Measurements from ENCODE around the gene TSPAN18. TPM values are rescaled to one million over a fixed set of nuclear protein-coding genes. Genes with fewer than 3 reads are reported as not detected.

The TSPAN18 gene
- total RNA-seq, 4 donors from 2014 or later: 2.2 to 18.1 (median 3.4) TPM

DNA sequence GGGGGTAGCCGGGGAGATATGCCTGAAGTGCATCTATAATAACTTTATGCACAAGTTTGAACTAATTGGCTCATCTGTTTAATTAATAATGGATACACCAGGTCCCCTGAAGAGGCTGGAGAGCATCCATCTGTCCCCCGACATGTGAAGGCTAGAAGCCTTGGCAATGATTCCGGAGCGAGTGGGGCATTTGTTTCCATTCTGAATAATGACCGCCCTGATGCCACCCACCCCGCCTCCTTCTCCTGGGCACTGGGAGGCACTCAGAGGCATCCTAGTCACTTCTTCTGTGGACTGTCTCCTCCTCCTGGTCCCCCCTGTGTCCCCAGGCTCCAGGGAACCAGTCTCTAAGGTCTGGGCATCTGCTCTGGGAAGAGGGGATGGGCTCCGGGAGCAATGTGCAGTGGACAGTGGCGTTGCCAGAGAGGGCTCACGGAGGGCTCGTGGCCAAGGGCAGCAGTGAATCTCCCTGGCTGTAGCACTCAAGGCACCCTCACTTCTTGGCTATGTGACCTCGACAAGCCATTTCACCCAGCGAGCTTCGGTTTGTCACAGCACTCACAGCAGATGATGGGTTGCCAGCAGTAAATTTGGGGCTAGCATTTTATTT is 64.7 kb downstream of the TSPAN18 start:
- TF ChIP-seq, protein P1, sequence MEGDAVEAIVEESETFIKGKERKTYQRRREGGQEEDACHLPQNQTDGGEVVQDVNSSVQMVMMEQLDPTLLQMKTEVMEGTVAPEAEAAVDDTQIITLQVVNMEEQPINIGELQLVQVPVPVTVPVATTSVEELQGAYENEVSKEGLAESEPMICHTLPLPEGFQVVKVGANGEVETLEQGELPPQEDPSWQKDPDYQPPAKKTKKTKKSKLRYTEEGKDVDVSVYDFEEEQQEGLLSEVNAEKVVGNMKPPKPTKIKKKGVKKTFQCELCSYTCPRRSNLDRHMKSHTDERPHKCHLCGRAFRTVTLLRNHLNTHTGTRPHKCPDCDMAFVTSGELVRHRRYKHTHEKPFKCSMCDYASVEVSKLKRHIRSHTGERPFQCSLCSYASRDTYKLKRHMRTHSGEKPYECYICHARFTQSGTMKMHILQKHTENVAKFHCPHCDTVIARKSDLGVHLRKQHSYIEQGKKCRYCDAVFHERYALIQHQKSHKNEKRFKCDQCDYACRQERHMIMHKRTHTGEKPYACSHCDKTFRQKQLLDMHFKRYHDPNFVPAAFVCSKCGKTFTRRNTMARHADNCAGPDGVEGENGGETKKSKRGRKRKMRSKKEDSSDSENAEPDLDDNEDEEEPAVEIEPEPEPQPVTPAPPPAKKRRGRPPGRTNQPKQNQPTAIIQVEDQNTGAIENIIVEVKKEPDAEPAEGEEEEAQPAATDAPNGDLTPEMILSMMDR (IDR thresholded peaks at IDR 0.05): no peak
- ATAC-seq (ENCODE audit: low FRiP score) (no peak), DNase-seq (ENCODE audit: low spot score) (no peak)

DNA sequence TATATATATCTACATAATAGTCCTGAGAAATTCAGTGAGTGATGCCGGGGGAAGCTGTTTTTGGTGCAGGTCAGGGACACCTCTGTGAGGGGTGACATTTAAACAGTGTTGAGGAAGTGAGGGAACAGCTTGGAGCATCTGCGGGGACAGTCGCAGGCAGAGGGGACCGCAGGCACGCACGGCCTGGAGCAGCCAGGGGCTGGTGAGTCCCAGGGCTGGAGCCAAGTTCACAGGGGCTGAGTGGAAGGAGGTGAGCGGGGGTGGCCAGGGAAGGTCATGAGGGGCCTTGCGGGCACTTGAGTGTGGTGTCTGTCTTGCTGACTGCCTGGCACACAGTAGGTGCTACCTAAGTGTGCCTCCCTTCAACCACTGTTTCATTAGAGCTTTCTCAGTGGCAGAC is 65.4 kb downstream of the TSPAN18 start:
- ATAC-seq (ENCODE audit: low FRiP score): no peak
- TF ChIP-seq, protein P1 (IDR thresholded peaks at IDR 0.05): no peak
- DNase-seq (ENCODE audit: low spot score): no peak

DNA sequence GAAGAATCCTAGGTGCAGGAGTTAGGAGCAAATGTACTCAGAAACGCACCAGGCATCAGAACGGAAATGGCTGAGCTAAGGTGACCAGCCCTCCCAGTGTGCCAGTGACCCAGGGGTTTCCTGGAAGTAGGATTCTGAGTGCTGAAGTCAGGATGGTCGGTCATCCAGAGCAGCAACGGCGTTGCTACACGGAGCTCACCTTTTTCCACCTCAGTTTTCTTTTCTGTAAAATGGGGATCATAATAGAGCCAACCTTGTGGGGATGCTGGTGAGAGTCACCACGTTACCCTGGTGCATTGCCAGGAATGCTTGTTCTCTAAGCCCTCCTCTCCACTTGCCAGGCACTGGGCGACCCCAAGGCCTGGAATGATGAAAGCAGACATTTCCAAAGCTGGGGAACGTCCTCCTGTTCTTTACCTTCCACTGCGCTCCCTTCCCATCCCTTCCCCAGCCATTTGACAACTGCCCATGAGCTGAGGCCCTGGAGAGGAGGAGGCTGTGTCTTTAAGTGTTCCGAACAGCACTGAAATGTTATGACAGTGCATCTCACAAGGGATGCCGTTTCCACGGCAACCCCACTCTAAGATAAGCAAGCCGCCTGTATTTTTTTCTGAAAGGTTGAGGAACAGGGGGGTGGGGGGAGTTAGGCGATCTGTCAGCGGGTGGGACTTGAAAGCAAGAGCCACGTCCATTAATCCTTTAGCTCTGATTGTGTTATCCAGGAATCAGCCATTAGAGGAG is 66.8 kb downstream of the TSPAN18 start:
- DNase-seq (ENCODE audit: low spot score) (no peak), ATAC-seq (ENCODE audit: low FRiP score) (no peak)
- TF ChIP-seq, protein P1 (IDR thresholded peaks at IDR 0.05): no peak

DNA sequence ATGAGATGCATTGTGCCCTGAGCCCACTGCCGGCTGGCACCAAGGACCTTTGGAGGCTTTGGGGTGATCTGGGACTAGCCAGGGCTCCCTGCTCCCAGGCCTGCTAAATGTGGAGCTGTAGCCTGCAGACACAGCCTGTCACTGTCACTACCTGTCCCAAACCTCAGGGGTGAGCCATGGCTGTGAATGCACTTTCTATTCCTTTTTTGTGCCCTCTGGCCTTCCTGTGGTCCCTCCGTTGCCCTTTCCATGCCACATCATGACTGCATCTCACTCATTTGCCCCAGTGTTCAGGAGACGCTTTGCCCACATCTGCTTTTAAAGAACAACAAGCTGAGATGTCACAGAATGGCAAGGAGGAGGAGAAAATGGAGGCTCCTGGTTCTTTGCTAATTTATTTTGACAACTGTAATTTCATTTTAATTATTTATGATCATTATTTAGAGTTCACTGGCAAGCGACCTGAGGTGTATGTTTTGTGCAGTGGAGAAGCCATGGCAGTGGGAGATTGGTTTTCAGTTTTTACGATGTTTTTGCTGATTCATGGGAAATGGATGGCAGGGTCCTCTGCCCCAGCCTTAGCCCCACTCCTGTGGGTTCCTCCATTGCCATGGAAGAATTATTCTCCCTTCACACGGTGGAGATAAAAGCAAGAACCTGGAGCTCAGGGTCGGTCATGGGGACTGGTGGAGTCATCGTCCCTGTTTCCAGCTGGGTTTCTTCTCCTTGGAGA is 69.2 kb downstream of the TSPAN18 start:
- DNase-seq (ENCODE audit: low spot score) (no peak), ATAC-seq (ENCODE audit: low FRiP score) (no peak)
- TF ChIP-seq, protein P1 (IDR thresholded peaks at IDR 0.05): no peak

DNA sequence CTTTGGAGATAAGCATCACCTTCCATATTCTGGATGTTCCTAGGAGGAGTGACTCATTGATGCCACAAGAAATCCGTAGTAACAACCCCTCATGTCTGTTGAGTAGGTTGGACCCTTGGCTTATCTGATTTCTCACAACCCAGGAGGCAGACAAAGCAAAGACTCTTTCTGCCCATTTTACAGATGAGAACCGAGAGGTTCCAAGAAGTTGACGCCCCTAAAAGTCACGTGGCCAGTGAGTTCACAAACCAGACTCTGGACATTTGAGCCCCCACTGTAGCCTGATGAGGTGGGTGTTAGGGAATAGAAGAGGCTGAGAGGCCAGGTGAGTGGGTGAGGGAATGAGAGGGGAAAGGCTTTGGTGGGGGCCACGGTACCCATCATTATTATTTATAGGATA is 70.3 kb downstream of the TSPAN18 start:
- DNase-seq (ENCODE audit: low spot score): no peak
- TF ChIP-seq, protein P1 (IDR thresholded peaks at IDR 0.05): no peak

DNA sequence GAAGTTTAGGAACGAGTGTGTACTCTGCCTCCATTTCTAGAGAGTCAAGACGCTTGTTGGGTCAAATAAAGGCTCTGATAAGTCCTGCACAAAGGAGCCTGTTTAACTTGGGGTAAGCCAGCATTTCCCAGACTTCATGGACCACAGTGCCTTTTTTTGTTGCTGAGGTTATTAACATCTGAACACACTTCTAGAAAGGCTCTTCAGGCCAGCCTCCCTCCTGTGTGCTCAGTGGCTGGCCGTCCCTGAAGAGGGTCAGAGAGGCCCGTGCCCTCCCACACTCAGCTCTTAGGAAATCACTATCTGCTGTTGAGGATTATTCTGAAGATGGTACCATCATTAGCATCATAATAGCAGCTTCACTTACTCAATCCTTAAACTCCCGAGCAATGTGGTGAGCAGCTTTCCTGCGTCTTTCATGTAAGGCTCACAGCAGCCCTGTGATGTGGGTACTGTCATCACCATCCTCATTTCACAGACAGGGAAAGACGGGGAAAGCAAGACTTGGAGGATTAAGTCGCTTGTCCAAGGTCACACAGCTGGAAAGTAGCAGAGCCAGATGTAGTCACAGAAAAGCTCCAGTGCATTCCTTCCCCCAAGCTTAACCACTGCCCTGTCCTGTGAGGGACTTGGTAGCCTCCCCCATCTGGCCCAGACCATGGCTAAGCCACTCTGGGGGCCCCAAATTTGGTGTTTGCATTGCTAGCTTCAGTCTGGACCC is 71.3 kb downstream of the TSPAN18 start:
- DNase-seq (ENCODE audit: low spot score) (no peak), ATAC-seq (ENCODE audit: low FRiP score) (no peak)
- TF ChIP-seq, protein P1 (IDR thresholded peaks at IDR 0.05): no peak

More for the DNA sequence above, 70.3 kb downstream of the TSPAN18 start:
- no peak for ATAC-seq (ENCODE audit: low FRiP score)

All from omental fat pad (tissue), 4 donors.